ENCODE results near the gene ABCB10. TPM values are rescaled to one million over a fixed set of nuclear protein-coding genes. Genes with fewer than 3 reads are reported as not detected.

The ABCB10 gene
- total RNA-seq: 15.5 and 20.6 TPM in 2 replicates

GRCh38 chr1:229558460-229559335, at the start of gene ABCB10:
TSS of gene ABCB10 (minus strand) at chr1:229558707. CDS start at chr1:229558652, 55 bp downstream.

DNA sequence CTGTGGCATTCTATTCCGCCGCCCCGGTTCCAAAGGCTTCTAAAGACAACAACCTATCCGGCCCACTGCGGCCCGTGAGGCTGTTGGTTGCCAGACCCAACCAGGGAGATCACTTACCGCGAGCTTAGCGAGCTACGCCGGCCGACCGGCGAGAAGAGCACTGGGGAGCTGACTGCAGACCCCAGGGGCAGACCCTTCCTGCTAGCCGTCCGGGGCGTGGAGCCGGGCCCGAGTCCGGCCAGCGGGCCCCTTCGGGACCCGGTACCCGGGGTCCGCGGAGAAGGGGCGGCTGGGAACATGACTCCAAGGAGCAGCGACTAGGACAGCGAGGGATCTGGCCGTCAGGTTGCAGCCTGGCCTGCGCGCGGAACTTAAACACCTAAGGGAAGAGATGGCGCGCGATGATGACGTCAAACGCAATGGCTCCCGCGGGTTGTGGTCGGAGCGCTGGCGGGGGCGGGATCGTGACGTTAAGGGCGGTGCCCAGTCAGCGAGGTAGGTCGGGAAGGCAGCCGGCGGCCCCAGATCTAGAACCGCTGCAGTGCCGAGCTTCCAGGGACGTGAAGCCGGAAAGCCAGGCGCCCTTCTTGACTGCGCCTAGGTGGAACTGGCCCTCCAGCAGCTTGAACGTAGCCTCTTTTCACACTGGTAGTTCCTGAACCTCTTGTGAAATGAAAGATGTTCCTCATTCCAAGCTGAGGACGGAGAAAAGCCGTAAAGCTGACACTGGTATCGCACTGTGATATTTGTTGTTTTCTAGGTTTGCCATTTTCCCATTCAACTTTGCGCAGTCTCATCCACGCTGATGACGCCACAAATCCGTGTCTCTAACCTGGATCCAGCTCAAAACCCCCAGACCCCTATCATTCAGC, 50.3 kb downstream of the ABCB10 start, which contains the start of gene NUP133:
NUP133 (minus strand) TSS at position 391 of the 872 bp plus-strand sequence; CDS start at position 299, 92 bp downstream.

Other genes starting within 250 kb of the ABCB10 start
- gene CCSAP, start 215.7 kb downstream of the ABCB10 start, total RNA-seq: 4.4 and 5.9 TPM in 2 replicates
- gene ACTA1, start 124.6 kb downstream of the ABCB10 start, total RNA-seq: not detected in 2 replicates
- 23.0 and 35.0 TPM in 2 replicates for gene NUP133, start 50.4 kb downstream of the ABCB10 start, total RNA-seq
- 20.6 and 31.5 TPM in 2 replicates for gene TAF5L, start 67.4 kb upstream of the ABCB10 start, total RNA-seq
- gene URB2, start 67.5 kb upstream of the ABCB10 start, total RNA-seq: 5.5 and 18.6 TPM in 2 replicates